Thyroid gland (tissue), 4 donors: ENCODE results near the gene ECHS1.

Experiments
- POLR2A ChIP-seq, 2 donors: fragments of 450-650 bp; IDR thresholded peaks; one replicate each; pipeline ENCODE4 v1.6.1; 2017; ENCODE audit warnings: antibody characterized with exemption in 2 of 2, mild to moderate bottlenecking in 2 of 2, moderate library complexity in 1 of 2
- TF ChIP-seq, protein P1 (sequence below), 6 experiments: fragments of 200-600 bp in 3 of 6; fragments of 450-650 bp in 3 of 6; sonication (generic) in 3 of 6; IDR thresholded peaks; one replicate each; pipeline ENCODE4 v1.5.1; 2016 to 2019; ENCODE audit warnings: antibody characterized with exemption in 6 of 6, mild to moderate bottlenecking in 2 of 6, inconsistent platforms in 1 of 6, moderate library complexity in 1 of 6

GRCh38 chr10:133359554-133359971 lies 13.6 kb downstream of the ECHS1 start:
- TF ChIP-seq, protein P1, sequence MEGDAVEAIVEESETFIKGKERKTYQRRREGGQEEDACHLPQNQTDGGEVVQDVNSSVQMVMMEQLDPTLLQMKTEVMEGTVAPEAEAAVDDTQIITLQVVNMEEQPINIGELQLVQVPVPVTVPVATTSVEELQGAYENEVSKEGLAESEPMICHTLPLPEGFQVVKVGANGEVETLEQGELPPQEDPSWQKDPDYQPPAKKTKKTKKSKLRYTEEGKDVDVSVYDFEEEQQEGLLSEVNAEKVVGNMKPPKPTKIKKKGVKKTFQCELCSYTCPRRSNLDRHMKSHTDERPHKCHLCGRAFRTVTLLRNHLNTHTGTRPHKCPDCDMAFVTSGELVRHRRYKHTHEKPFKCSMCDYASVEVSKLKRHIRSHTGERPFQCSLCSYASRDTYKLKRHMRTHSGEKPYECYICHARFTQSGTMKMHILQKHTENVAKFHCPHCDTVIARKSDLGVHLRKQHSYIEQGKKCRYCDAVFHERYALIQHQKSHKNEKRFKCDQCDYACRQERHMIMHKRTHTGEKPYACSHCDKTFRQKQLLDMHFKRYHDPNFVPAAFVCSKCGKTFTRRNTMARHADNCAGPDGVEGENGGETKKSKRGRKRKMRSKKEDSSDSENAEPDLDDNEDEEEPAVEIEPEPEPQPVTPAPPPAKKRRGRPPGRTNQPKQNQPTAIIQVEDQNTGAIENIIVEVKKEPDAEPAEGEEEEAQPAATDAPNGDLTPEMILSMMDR (IDR thresholded peaks at IDR 0.05), result no peak
- no peak for TF ChIP-seq POLR2A (IDR thresholded peaks at IDR 0.05)
